ENCODE measurements around the gene RNPS1.

Gene RNPS1

GRCh38 chr16:2213817-2214718, 53.9 kb downstream of the RNPS1 start:
- DNase-seq (ENCODE audit: low read depth) = no peak

- no peak for DNase-seq (ENCODE audit: low read depth)
Measured at GRCh38 chr16:2212362-2213324, 55.3 kb downstream of the RNPS1 start.

GRCh38 chr16:2211923-2212347, 56.0 kb downstream of the RNPS1 start:
- no peak for DNase-seq (ENCODE audit: low read depth)

GRCh38 chr16:2210386-2211365, 57.2 kb downstream of the RNPS1 start, which contains the start of gene BRICD5:
TSS of gene BRICD5 (minus strand) at chr16:2210863. CDS start at chr16:2210833, 30 bp downstream.
- no peak for DNase-seq (ENCODE audit: low read depth)

GRCh38 chr16:2210009-2210332, 58.0 kb downstream of the RNPS1 start:
- DNase-seq (ENCODE audit: low read depth) = no peak

GRCh38 chr16:2209258-2210008, 58.5 kb downstream of the RNPS1 start:
- DNase-seq (ENCODE audit: low read depth) = no peak

- no peak for DNase-seq (ENCODE audit: low read depth)
Measured at GRCh38 chr16:2208772-2209171, 59.2 kb downstream of the RNPS1 start.

- no peak for DNase-seq (ENCODE audit: low read depth)
Measured at GRCh38 chr16:2208308-2208707, 59.6 kb downstream of the RNPS1 start.

GRCh38 chr16:2207872-2208271, 60.1 kb downstream of the RNPS1 start:
- no peak for DNase-seq (ENCODE audit: low read depth)

GRCh38 chr16:2206780-2207433, 61.0 kb downstream of the RNPS1 start:
- no peak for DNase-seq (ENCODE audit: low read depth)

- DNase-seq (ENCODE audit: low read depth) = no peak
Measured at GRCh38 chr16:2206420-2206779, 61.5 kb downstream of the RNPS1 start.

- DNase-seq (ENCODE audit: low read depth) = no peak
Measured at GRCh38 chr16:2205967-2206313, 62.0 kb downstream of the RNPS1 start.

GRCh38 chr16:2205104-2205966, 62.6 kb downstream of the RNPS1 start, which contains the start of gene MLST8:
TSS of gene MLST8 (plus strand) at chr16:2205454. CDS start at chr16:2206086, 632 bp downstream.
- DNase-seq (ENCODE audit: low read depth) = peak; percentile 70

GRCh38 chr16:2204416-2205103, 63.4 kb downstream of the RNPS1 start:
- DNase-seq (ENCODE audit: low read depth) = no peak

Measured in CMK (cell line).